ENCODE data around the gene C10orf71. TPM values are rescaled to one million over a fixed set of nuclear protein-coding genes. Genes with fewer than 3 reads are reported as not detected.

C10orf71 gene
- total RNA-seq, 5 donors from 2014 or later (not counting 1 experiment from before 2014, with no cell fraction given) = not detected

DNA sequence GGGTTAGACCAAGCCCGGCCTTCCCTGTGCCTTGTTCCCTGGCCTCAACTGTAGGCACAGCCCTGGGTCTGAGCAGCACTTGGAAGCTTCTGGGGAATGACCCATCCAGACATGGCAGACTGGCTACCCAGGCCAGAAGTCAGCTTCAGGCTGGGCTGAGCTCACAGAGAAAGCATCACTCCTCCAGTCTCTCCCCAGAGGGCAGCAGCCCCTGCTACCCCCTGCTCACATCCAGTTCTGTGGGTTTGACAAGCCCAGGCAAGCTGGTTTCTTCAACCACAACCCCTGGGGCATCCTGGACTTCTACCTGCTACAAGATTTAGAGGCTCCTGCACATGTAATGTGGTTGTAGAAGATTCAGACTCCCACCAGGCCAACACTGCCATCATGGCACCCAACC, 9.0 kb downstream of the C10orf71 start:
- Histone ChIP-seq H3K27ac (ENCODE audit: low read length) (no peak overlapping the region), H3K27me3 (replicated peaks in 1 of 2; ENCODE audit: control insufficient read depth in 2 of 2, extremely low read depth in 1 of 2, insufficient read depth in 2 of 2, low read length in 1 of 2) (peaks cover 0 to 7% of the 10 kb centered on the region in 2 experiments), H3K36me3 (ENCODE audit: control insufficient read depth in 2 of 2, extremely low read depth in 1 of 2, insufficient read depth in 1 of 2, low read length in 1 of 2) (no peaks in the 10 kb centered on the region), H3K4me1 (ENCODE audit: control insufficient read depth in 1 of 2, extremely low read depth in 1 of 2, insufficient read depth in 2 of 2, low read length in 2 of 2) (peaks cover 0 to 22% of the 10 kb centered on the region in 2 experiments), H3K9me3 (no peaks in the 10 kb centered on the region), H3K4me3 (ENCODE audit: control insufficient read depth in 1 of 2, extremely low read depth in 1 of 2, low read length in 1 of 2) (no peak overlapping the region)
- H3K9me3 Mint-ChIP-seq = peaks cover 0 to 5% (median 0%) of the 10 kb centered on the region in 3 donors
- DNase-seq (no peak), ATAC-seq (replicated peaks in 1 of 4) (no peak)
- ChIA-PET POLR2A (no interaction called here), CTCF (no interaction called here)
- no peak overlapping the region for H3K27ac Mint-ChIP-seq
- H3K36me3 Mint-ChIP-seq = no peaks in the 10 kb centered on the region
- no peaks in the 10 kb centered on the region for H3K27me3 Mint-ChIP-seq
- H3K4me3 Mint-ChIP-seq = no peak overlapping the region
- peaks cover 13 to 24% (median 21%) of the 10 kb centered on the region in 3 donors for H3K4me1 Mint-ChIP-seq
- 100% methylated on average over 1 of the region's 1 CpG for WGBS (ENCODE audit: insufficient coverage)

DNA sequence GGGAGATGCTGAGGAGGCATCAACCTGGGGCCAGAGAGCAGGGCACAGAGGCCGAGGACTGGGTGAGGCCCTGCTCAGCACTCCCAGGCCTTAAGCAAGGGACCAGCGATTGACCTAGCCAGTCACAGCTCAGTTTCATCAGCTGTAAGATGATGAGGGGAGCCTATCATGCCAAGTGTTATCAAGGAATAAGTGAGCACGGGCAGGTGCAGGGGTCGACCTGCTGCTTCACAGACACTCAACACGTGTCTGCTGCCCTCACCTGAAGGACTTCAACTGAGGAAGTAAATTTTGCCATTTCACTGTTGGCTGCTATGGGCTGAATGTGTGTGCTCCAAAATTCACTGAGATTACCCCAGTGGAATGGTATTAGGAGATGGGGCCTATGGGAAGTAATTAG, 9.9 kb downstream of the C10orf71 start:
- ChIA-PET CTCF (no interaction called here), POLR2A (no interaction called here)
- Histone ChIP-seq H3K27ac (ENCODE audit: low read length) (no peak overlapping the region), H3K27me3 (replicated peaks in 1 of 2; ENCODE audit: control insufficient read depth in 2 of 2, extremely low read depth in 1 of 2, insufficient read depth in 2 of 2, low read length in 1 of 2) (peaks cover 0 to 4% of the 10 kb centered on the region in 2 experiments), H3K36me3 (ENCODE audit: control insufficient read depth in 2 of 2, extremely low read depth in 1 of 2, insufficient read depth in 1 of 2, low read length in 1 of 2) (no peaks in the 10 kb centered on the region), H3K9me3 (no peaks in the 10 kb centered on the region), H3K4me1 (ENCODE audit: control insufficient read depth in 1 of 2, extremely low read depth in 1 of 2, insufficient read depth in 2 of 2, low read length in 2 of 2) (peaks cover 0 to 22% of the 10 kb centered on the region in 2 experiments), H3K4me3 (ENCODE audit: control insufficient read depth in 1 of 2, extremely low read depth in 1 of 2, low read length in 1 of 2) (no peak overlapping the region)
- no peak for ATAC-seq (replicated peaks in 1 of 4)
- H3K36me3 Mint-ChIP-seq = no peaks in the 10 kb centered on the region
- peak overlapping the region in 1 of 2 donors; percentile 47 for H3K27ac Mint-ChIP-seq
- H3K9me3 Mint-ChIP-seq = peaks cover 0 to 5% (median 0%) of the 10 kb centered on the region in 3 donors
- WGBS (ENCODE audit: insufficient coverage) = 84% methylated on average over 5 of the region's 5 CpGs
- H3K4me3 Mint-ChIP-seq = no peak overlapping the region
- H3K4me1 Mint-ChIP-seq = peaks cover 13 to 24% (median 21%) of the 10 kb centered on the region in 3 donors
- no peak for DNase-seq
- H3K27me3 Mint-ChIP-seq = peaks cover 0 to 1% of the 10 kb centered on the region in 2 donors

DNA sequence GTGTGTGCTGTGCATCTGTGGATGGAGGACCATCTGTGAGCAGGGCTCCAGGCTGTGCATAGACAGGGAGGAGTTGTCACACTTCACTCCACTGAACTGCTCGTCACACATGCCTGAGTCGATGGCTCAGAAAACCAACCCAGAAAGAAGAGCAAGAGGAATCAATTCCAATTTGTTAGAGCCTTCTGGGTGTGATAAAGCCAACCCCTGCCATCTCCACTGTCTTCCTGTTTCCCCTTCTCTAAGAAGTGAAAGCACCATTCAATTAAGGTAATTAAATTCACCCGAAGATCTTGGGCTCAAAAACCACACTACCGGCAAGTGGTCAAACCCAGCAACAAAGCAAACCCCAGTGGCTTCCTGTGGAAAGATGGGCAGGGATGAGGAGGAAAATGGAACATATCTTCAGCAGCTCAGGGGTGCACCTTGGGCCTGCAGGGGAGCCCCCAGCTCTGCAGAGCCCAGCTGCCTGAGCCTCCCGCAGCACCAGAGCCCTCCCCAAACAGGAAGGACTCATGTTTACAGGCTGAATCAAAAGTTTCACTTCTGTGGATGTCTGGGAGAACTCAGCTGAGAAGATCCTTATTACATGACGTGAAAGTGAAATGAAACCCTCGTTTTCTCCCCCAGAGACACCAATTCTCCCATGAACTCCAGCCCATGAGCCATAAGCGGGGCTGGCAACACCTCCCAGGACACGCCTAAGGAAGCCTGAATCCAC, 10.9 kb downstream of the C10orf71 start:
- no peaks in the 10 kb centered on the region for H3K27me3 ChIP-seq (replicated peaks in 1 of 2; ENCODE audit: control insufficient read depth in 2 of 2, extremely low read depth in 1 of 2, insufficient read depth in 2 of 2, low read length in 1 of 2)
- H3K36me3 ChIP-seq (ENCODE audit: control insufficient read depth in 2 of 2, extremely low read depth in 1 of 2, insufficient read depth in 1 of 2, low read length in 1 of 2) = no peaks in the 10 kb centered on the region
- H3K36me3 Mint-ChIP-seq = no peaks in the 10 kb centered on the region
- H3K4me1 ChIP-seq (ENCODE audit: control insufficient read depth in 1 of 2, extremely low read depth in 1 of 2, insufficient read depth in 2 of 2, low read length in 2 of 2) = peaks cover 0 to 22% of the 10 kb centered on the region in 2 experiments
- 8% methylated on average over 3 of the region's 9 CpGs for WGBS (ENCODE audit: insufficient coverage)
- H3K4me3 Mint-ChIP-seq = peak overlapping the region; percentile 52 to 55 (median 55)
- ATAC-seq (replicated peaks in 1 of 4) = peak; percentile 32 to 62 (median 56)
- H3K4me3 ChIP-seq (ENCODE audit: control insufficient read depth in 1 of 2, extremely low read depth in 1 of 2, low read length in 1 of 2) = peak overlapping the region; percentile 2 to 3
- POLR2A ChIA-PET = no interaction called here
- peaks cover 0 to 5% (median 0%) of the 10 kb centered on the region in 3 donors for H3K9me3 Mint-ChIP-seq
- H3K27ac Mint-ChIP-seq = peak overlapping the region; percentile 25 to 92
- no peaks in the 10 kb centered on the region for H3K9me3 ChIP-seq
- CTCF ChIA-PET = no interaction called here
- H3K27ac ChIP-seq (ENCODE audit: low read length) = peak overlapping the region; percentile 20
- peaks cover 13 to 24% (median 21%) of the 10 kb centered on the region in 3 donors for H3K4me1 Mint-ChIP-seq
- H3K27me3 Mint-ChIP-seq = peaks cover 0 to 1% of the 10 kb centered on the region in 2 donors
- DNase-seq = peak in 7 of 35 experiments; percentile 3 to 33 (median 13)

DNA sequence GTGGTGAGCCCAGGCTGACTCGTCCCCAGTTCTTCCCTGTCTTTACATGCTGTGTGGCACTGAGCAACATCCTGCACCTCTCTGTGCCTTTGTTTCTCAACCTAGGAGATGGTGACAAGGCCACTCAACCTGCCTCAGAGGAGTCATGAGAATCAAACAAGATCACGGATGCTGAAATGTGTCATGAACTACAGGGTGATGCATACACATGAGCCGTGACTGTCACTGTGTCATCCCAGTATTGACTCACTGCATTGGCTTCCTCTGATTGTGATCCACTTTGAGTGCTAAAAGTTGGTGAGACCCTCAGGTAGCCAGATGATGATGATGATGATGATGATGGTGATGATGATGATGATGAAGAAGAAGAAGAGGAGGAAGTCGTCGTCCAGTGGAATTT, 11.5 kb downstream of the C10orf71 start:
- Histone ChIP-seq H3K4me1 (ENCODE audit: control insufficient read depth in 1 of 2, extremely low read depth in 1 of 2, insufficient read depth in 2 of 2, low read length in 2 of 2) (peaks cover 0 to 22% of the 10 kb centered on the region in 2 experiments), H3K36me3 (ENCODE audit: control insufficient read depth in 2 of 2, extremely low read depth in 1 of 2, insufficient read depth in 1 of 2, low read length in 1 of 2) (no peaks in the 10 kb centered on the region), H3K27ac (ENCODE audit: low read length) (peak overlapping the region; percentile 20), H3K4me3 (ENCODE audit: control insufficient read depth in 1 of 2, extremely low read depth in 1 of 2, low read length in 1 of 2) (peak overlapping the region in 1 of 2 donors; percentile 2), H3K27me3 (replicated peaks in 1 of 2; ENCODE audit: control insufficient read depth in 2 of 2, extremely low read depth in 1 of 2, insufficient read depth in 2 of 2, low read length in 1 of 2) (no peaks in the 10 kb centered on the region), H3K9me3 (no peaks in the 10 kb centered on the region)
- H3K27ac Mint-ChIP-seq = peak overlapping the region; percentile 25 to 92
- CTCF ChIA-PET = no interaction called here
- ATAC-seq (replicated peaks in 1 of 4) = peak in 1 of 4 experiments; percentile 20
- peak in 3 of 35 experiments; percentile 9 to 23 (median 22) for DNase-seq
- 49% methylated on average over 2 of the region's 5 CpGs for WGBS (ENCODE audit: insufficient coverage)
- peaks cover 0 to 5% (median 0%) of the 10 kb centered on the region in 3 donors for H3K9me3 Mint-ChIP-seq
- peaks cover 13 to 24% (median 21%) of the 10 kb centered on the region in 3 donors for H3K4me1 Mint-ChIP-seq
- POLR2A ChIA-PET = no interaction called here
- peak overlapping the region in 2 of 3 donors; percentile 18 to 52 for H3K4me3 Mint-ChIP-seq
- peaks cover 0 to 1% of the 10 kb centered on the region in 2 donors for H3K27me3 Mint-ChIP-seq
- no peaks in the 10 kb centered on the region for H3K36me3 Mint-ChIP-seq

DNA sequence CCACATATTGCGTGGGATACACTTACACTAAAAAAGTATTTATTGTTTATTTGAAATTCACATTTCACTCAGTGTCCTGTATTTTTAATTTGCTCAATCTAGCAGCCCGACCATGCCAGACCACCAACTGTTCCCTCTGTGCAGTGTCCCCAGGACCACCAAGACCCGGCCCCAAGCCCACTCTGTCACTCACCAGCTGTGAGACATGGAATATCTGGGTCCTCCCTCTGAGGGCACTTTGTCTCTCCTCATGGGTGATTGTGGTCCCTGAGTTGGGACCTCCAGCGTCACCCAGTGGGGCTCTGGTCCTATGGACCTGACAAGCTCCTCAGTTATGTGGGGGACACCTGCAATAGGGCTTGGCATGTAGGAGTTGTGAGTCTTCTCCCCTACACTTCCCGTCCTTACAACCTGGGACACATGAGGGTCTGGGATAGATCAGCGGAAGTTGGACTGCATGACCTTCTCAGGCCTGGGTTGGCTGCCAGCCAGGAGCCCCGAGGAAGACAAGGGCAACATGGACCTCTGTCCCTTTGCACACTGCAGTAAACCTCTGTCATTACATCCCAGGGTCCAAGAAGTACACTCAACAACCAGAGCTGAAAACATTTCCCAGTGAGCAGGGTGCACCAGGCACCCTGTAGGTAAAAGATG, 12.1 kb downstream of the C10orf71 start:
- CTCF ChIA-PET = no interaction called here
- Histone ChIP-seq H3K27me3 (replicated peaks in 1 of 2; ENCODE audit: control insufficient read depth in 2 of 2, extremely low read depth in 1 of 2, insufficient read depth in 2 of 2, low read length in 1 of 2) (no peaks in the 10 kb centered on the region), H3K9me3 (no peaks in the 10 kb centered on the region), H3K27ac (ENCODE audit: low read length) (no peak overlapping the region), H3K4me3 (ENCODE audit: control insufficient read depth in 1 of 2, extremely low read depth in 1 of 2, low read length in 1 of 2) (no peak overlapping the region), H3K4me1 (ENCODE audit: control insufficient read depth in 1 of 2, extremely low read depth in 1 of 2, insufficient read depth in 2 of 2, low read length in 2 of 2) (peaks cover 0 to 22% of the 10 kb centered on the region in 2 experiments), H3K36me3 (ENCODE audit: control insufficient read depth in 2 of 2, extremely low read depth in 1 of 2, insufficient read depth in 1 of 2, low read length in 1 of 2) (no peaks in the 10 kb centered on the region)
- peaks cover 13 to 24% (median 21%) of the 10 kb centered on the region in 3 donors for H3K4me1 Mint-ChIP-seq
- ATAC-seq (replicated peaks in 1 of 4) (no peak), DNase-seq (no peak)
- no peaks in the 10 kb centered on the region for H3K36me3 Mint-ChIP-seq
- H3K9me3 Mint-ChIP-seq = peaks cover 0 to 5% (median 0%) of the 10 kb centered on the region in 3 donors
- H3K4me3 Mint-ChIP-seq = peak overlapping the region in 1 of 3 donors; percentile 52
- H3K27ac Mint-ChIP-seq = no peak overlapping the region
- WGBS (ENCODE audit: insufficient coverage) = 75% methylated on average over 5 of the region's 7 CpGs
- POLR2A ChIA-PET = no interaction called here
- peaks cover 0 to 1% of the 10 kb centered on the region in 2 donors for H3K27me3 Mint-ChIP-seq

DNA sequence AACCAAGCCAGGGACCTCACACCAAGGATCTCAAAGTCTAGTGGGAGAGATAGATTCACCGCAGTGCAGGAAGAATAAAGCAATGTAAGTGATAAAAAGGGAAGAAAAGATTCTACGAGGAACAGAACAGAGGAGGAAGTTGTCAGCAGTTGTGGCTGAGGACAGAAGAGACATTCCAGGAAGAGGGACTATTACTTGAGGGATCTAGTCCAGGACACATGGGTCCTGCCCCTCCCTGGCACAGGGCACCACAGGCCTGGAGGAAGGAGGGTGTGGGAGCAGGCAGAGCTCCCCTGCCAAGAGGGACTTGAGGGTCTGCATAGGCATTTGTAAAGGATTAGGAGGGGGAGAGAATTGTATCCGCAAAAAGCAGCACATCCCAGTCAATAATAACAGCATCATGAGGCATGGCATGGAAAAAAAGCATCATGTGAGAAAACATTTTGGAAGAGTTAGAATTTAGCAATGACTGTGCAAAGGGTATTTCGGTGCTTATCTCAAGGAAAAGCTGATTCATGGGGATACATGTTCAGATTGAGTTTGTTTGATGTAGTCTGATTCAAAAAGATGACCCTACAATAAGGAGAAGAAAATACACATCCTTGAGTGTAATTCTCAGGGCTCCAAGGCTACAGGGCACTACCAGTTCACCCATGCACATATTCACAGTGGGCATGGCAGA, 12.7 kb downstream of the C10orf71 start:
- no peaks in the 10 kb centered on the region for H3K27me3 ChIP-seq (replicated peaks in 1 of 2; ENCODE audit: control insufficient read depth in 2 of 2, extremely low read depth in 1 of 2, insufficient read depth in 2 of 2, low read length in 1 of 2)
- no peaks in the 10 kb centered on the region for H3K36me3 Mint-ChIP-seq
- H3K27ac Mint-ChIP-seq = no peak overlapping the region
- H3K36me3 ChIP-seq (ENCODE audit: control insufficient read depth in 2 of 2, extremely low read depth in 1 of 2, insufficient read depth in 1 of 2, low read length in 1 of 2) = no peaks in the 10 kb centered on the region
- H3K9me3 ChIP-seq = no peaks in the 10 kb centered on the region
- no peak overlapping the region for H3K4me3 Mint-ChIP-seq
- WGBS (ENCODE audit: insufficient coverage) = 44% methylated on average over 3 of the region's 4 CpGs
- peaks cover 13 to 24% (median 21%) of the 10 kb centered on the region in 3 donors for H3K4me1 Mint-ChIP-seq
- H3K27ac ChIP-seq (ENCODE audit: low read length) = no peak overlapping the region
- peaks cover 0 to 1% of the 10 kb centered on the region in 2 donors for H3K27me3 Mint-ChIP-seq
- CTCF ChIA-PET = no interaction called here
- POLR2A ChIA-PET = no interaction called here
- H3K4me3 ChIP-seq (ENCODE audit: control insufficient read depth in 1 of 2, extremely low read depth in 1 of 2, low read length in 1 of 2) = no peak overlapping the region
- ATAC-seq (replicated peaks in 1 of 4) = no peak
- peaks cover 0 to 22% of the 10 kb centered on the region in 2 experiments for H3K4me1 ChIP-seq (ENCODE audit: control insufficient read depth in 1 of 2, extremely low read depth in 1 of 2, insufficient read depth in 2 of 2, low read length in 2 of 2)
- DNase-seq = no peak
- peaks cover 0 to 5% (median 0%) of the 10 kb centered on the region in 3 donors for H3K9me3 Mint-ChIP-seq
